Measurements from ENCODE around the gene SLC18A2. TPM values are rescaled to one million over a fixed set of nuclear protein-coding genes. Genes with fewer than 3 reads are reported as not detected.

SLC18A2 gene
- total RNA-seq, 1 experiment from 2014 or later = 4.0 TPM

DNA sequence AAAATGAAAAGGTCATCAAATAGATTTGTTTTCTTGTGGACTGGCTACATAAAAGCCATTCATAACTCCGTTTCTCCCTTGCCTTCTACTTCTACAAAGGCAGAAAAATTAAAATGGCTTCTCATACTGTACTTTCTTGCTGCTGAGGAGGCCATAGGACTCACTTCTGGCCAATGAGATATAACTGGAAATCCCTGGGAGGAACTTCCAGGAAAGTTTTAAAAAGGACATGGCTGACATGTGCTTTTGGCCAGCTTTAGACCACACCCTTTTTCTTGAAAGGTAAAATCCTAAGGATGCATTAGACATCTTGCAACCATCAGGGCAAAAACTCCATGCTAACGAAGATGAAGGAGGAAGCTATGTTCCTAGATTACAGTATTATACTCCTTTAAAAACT is 75.8 kb downstream of the SLC18A2 start:
- Mint-ChIP-seq H3K4me1 (no peaks in the 10 kb centered on the region), H3K4me3 (no peak overlapping the region)
- H4K20me1 ChIP-seq (ENCODE audit: control insufficient read depth, insufficient read depth, insufficient read length) = no peaks in the 10 kb centered on the region

More for the DNA sequence above, 75.8 kb downstream of the SLC18A2 start:
- H3K79me1 ChIP-seq (ENCODE audit: insufficient read depth, low read depth, low read length, poor library complexity, severe bottlenecking) = no peaks in the 10 kb centered on the region
- no peaks in the 10 kb centered on the region for H3K4me1 ChIP-seq (ENCODE audit: insufficient read depth, low read length)
- H3K36me3 Mint-ChIP-seq (ENCODE audit: insufficient read depth in 1 of 3, low read depth in 3 of 3) = peaks cover 0 to 8% (median 3%) of the 10 kb centered on the region in 3 experiments; a peak in 5 of 7 replicates
- no peak overlapping the region for H3K23ac ChIP-seq (ENCODE audit: insufficient read length, low read depth, low read length)
- no peak overlapping the region for H3K4ac ChIP-seq (ENCODE audit: low read depth, low read length)
- H3K14ac ChIP-seq (ENCODE audit: insufficient read depth, low read length) = no peak overlapping the region
- H2BK120ac ChIP-seq (ENCODE audit: low read depth, low read length, poor library complexity, severe bottlenecking) = no peak overlapping the region
- no peaks in the 10 kb centered on the region for H3K9me3 Mint-ChIP-seq
- no peak overlapping the region for H3T11ph ChIP-seq (ENCODE audit: low read length)
- no peak overlapping the region for H2BK20ac ChIP-seq (ENCODE audit: low read depth, low read length, poor library complexity, severe bottlenecking)
- no peak overlapping the region for H4K5ac ChIP-seq (ENCODE audit: insufficient read length, low read depth, low read length)
- H4K91ac ChIP-seq (ENCODE audit: insufficient read length, low read depth, low read length) = no peak overlapping the region
- H2AFZ ChIP-seq (ENCODE audit: low read length) = no peak overlapping the region
- H3K9ac ChIP-seq (ENCODE audit: extremely low read depth, insufficient read length, low read length) = no peak overlapping the region
- H3K27me3 Mint-ChIP-seq (ENCODE audit: low read depth) = no peaks in the 10 kb centered on the region
- H2BK15ac ChIP-seq (ENCODE audit: low read depth, low read length) = no peak overlapping the region
- H3K56ac ChIP-seq (ENCODE audit: insufficient read length, low read depth, low read length) = no peak overlapping the region
- DNase-seq = no peak
- no CpG with 5 or more reads among the region's 2 CpGs for WGBS (ENCODE audit: extremely low coverage, insufficient read length, low lambda C conversion rate)
- no peaks in the 10 kb centered on the region for H3K9me3 ChIP-seq (ENCODE audit: control insufficient read depth, low read depth, low read length)
- H3K27me3 ChIP-seq (ENCODE audit: insufficient read depth, low read length) = no peaks in the 10 kb centered on the region
- no peak overlapping the region for H3K27ac ChIP-seq (ENCODE audit: insufficient read length, low read depth, low read length)
- TF ChIP-seq, protein P1, sequence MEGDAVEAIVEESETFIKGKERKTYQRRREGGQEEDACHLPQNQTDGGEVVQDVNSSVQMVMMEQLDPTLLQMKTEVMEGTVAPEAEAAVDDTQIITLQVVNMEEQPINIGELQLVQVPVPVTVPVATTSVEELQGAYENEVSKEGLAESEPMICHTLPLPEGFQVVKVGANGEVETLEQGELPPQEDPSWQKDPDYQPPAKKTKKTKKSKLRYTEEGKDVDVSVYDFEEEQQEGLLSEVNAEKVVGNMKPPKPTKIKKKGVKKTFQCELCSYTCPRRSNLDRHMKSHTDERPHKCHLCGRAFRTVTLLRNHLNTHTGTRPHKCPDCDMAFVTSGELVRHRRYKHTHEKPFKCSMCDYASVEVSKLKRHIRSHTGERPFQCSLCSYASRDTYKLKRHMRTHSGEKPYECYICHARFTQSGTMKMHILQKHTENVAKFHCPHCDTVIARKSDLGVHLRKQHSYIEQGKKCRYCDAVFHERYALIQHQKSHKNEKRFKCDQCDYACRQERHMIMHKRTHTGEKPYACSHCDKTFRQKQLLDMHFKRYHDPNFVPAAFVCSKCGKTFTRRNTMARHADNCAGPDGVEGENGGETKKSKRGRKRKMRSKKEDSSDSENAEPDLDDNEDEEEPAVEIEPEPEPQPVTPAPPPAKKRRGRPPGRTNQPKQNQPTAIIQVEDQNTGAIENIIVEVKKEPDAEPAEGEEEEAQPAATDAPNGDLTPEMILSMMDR (conservative IDR thresholded peaks at IDR 0.05) = no peak
- no peak overlapping the region for H3K27ac Mint-ChIP-seq
- no peak overlapping the region for H4K8ac ChIP-seq (replicated peaks; ENCODE audit: insufficient read length, low read depth, low read length)
- no peak overlapping the region for H3K4me2 ChIP-seq (ENCODE audit: insufficient read depth, insufficient read length, low read length)
- no peak overlapping the region for H2BK5ac ChIP-seq (ENCODE audit: insufficient read length, low read length)
- H3K23me2 ChIP-seq (ENCODE audit: insufficient read length, low read depth, low read length, poor library complexity, severe bottlenecking) = no peaks in the 10 kb centered on the region
- H3K18ac ChIP-seq (ENCODE audit: insufficient read length, low read depth, low read length) = no peak overlapping the region
- no peak overlapping the region for H2AK5ac ChIP-seq (ENCODE audit: insufficient read length, low read length)
- H3K79me2 ChIP-seq (ENCODE audit: insufficient read depth, low read length) = no peaks in the 10 kb centered on the region
- H2BK12ac ChIP-seq (ENCODE audit: insufficient read length, low read depth, low read length) = no peak overlapping the region

All from H9 (cell line).